NCI-H460 (cell line): ENCODE results near the gene PIAS4. TPM values are rescaled to one million over a fixed set of nuclear protein-coding genes. Genes with fewer than 3 reads are reported as not detected.
A peak's percentile ranks its signal among the peaks of the same experiment; 100 is the strongest.

ENCODE experiments used
- DNase-seq: peaks from one replicate; pipeline ENCODE4 v3.0.0-alpha.2; 2016; ENCODE audit warnings: low read depth; ENCODE audit errors: extremely low read depth
- total RNA-seq: library from RNA; depleted of rRNA; stranded (reverse); fragments of >200 nt; shearing (Covaris generic); gene quantifications from 2 replicates; pipeline ENCODE4 v1.2.3, GENCODE V29; 2014

PIAS4 gene
- total RNA-seq, 1 experiment from 2014 or later = 14.2 TPM

GRCh38 chr19:4037301-4037949 is 29.9 kb downstream of the PIAS4 start:
- DNase-seq = no peak

- DNase-seq = no peak
Measured at GRCh38 chr19:4038057-4038456, 30.5 kb downstream of the PIAS4 start.

- DNase-seq = no peak
Measured at GRCh38 chr19:4038661-4039423, 31.3 kb downstream of the PIAS4 start.

- no peak for DNase-seq
Measured at GRCh38 chr19:4042064-4042730, 34.7 kb downstream of the PIAS4 start.

- DNase-seq = no peak
Measured at GRCh38 chr19:4042731-4043082, 35.2 kb downstream of the PIAS4 start.

GRCh38 chr19:4043401-4043800 is 35.9 kb downstream of the PIAS4 start:
- no peak for DNase-seq

- DNase-seq = no peak
Measured at GRCh38 chr19:4043966-4044715, 36.6 kb downstream of the PIAS4 start.

- DNase-seq = no peak
Measured at GRCh38 chr19:4044990-4045465, 37.5 kb downstream of the PIAS4 start.

GRCh38 chr19:4045597-4046361 is 38.2 kb downstream of the PIAS4 start:
- DNase-seq = no peak

GRCh38 chr19:4046362-4046691 is 38.8 kb downstream of the PIAS4 start:
- DNase-seq = no peak

GRCh38 chr19:4046946-4047683 is 39.6 kb downstream of the PIAS4 start:
- no peak for DNase-seq

GRCh38 chr19:4049432-4049831 is 41.9 kb downstream of the PIAS4 start:
- DNase-seq = no peak

- no peak for DNase-seq
Measured at GRCh38 chr19:4051175-4052101, 43.9 kb downstream of the PIAS4 start.

- peak; percentile 55 for DNase-seq
Measured at GRCh38 chr19:4052114-4052992, 44.8 kb downstream of the PIAS4 start.

GRCh38 chr19:4052993-4053422 is 45.5 kb downstream of the PIAS4 start:
- DNase-seq = no peak

- no peak for DNase-seq
Measured at GRCh38 chr19:4053423-4054324, 46.1 kb downstream of the PIAS4 start.
